Peyer's patch (tissue), 4 donors: Measurements from ENCODE around the gene AKAP13. TPM values are rescaled to one million over a fixed set of nuclear protein-coding genes. Genes with fewer than 3 reads are reported as not detected.

Experiments
- DNase-seq, 3 donors: peaks; one replicate each; pipeline ENCODE4 v3.0.0-alpha.2; 2017 to 2019
- H3K27ac ChIP-seq, 4 donors: fragments of 200-600 bp; sonication (generic); one replicate each; pipeline ENCODE4 v1.5.1; 2016 to 2019
- H3K27me3 ChIP-seq, 2 donors: fragments of 200-600 bp; sonication (generic); one replicate each; pipeline ENCODE4 v1.5.1; 2019
- H3K36me3 ChIP-seq, 3 donors: fragments of 200-600 bp; sonication (generic); one replicate each; pipeline ENCODE4 v1.5.1; 2016 to 2019
- H3K4me1 ChIP-seq, 4 donors: fragments of 200-600 bp; sonication (generic); one replicate each; pipeline ENCODE4 v1.5.1; 2016 to 2019
- H3K4me3 ChIP-seq, 4 donors: fragments of 200-600 bp; sonication (generic); 1 replicate in 3 of 4; 2 replicates in 1 of 4; pipeline ENCODE4 v1.5.1; 2016 to 2019; ENCODE audit warnings: mild to moderate bottlenecking in 1 of 4
- H3K9me3 ChIP-seq, 4 donors: fragments of 200-600 bp; sonication (generic); one replicate each; pipeline ENCODE4 v1.5.1; 2016 to 2019; ENCODE audit warnings: mild to moderate bottlenecking in 1 of 4
- CTCF ChIP-seq, 6 experiments: fragments of 450-650 bp in 4 of 6; fragments of 200-600 bp in 2 of 6; sonication (generic) in 1 of 6; IDR thresholded peaks; one replicate each; pipeline ENCODE4 v1.5.1; 2017 to 2019; ENCODE audit warnings: antibody characterized with exemption in 6 of 6, mild to moderate bottlenecking in 3 of 6, moderate library complexity in 1 of 6
- POLR2A ChIP-seq, 2 donors: fragments of 450-650 bp; IDR thresholded peaks; one replicate each; pipeline ENCODE4 v1.5.1; 2017; ENCODE audit warnings: antibody characterized with exemption in 2 of 2, mild to moderate bottlenecking in 2 of 2, moderate library complexity in 2 of 2
- total RNA-seq, 4 donors: library from RNA; depleted of rRNA; stranded (reverse); fragments of >200 nt; gene quantifications; one replicate each; pipeline ENCODE4 v1.1.0, GENCODE V29; 2016

The AKAP13 gene
- total RNA-seq, 4 donors from 2014 or later: 166 to 742 (median 242) TPM

GRCh38 chr15:85458764-85459163, 78.4 kb downstream of the AKAP13 start:
- no peak for TF ChIP-seq CTCF (IDR thresholded peaks at IDR 0.05)
- no peak for TF ChIP-seq POLR2A (IDR thresholded peaks at IDR 0.05)
- Histone ChIP-seq H3K4me1 (peaks cover 0 to 3% (median 0%) of the 10 kb centered on the region in 4 donors), H3K9me3 (no peaks in the 10 kb centered on the region), H3K36me3 (no peaks in the 10 kb centered on the region), H3K4me3 (no peak overlapping the region), H3K27me3 (no peaks in the 10 kb centered on the region), H3K27ac (no peak overlapping the region)
- no peak for DNase-seq

GRCh38 chr15:85462029-85462428, 81.6 kb downstream of the AKAP13 start:
- no peak overlapping the region for H3K4me3 ChIP-seq
- TF ChIP-seq POLR2A (IDR thresholded peaks at IDR 0.05): no peak
- no peak for TF ChIP-seq CTCF (IDR thresholded peaks at IDR 0.05)
- no peak for DNase-seq
- no peaks in the 10 kb centered on the region for H3K9me3 ChIP-seq
- H3K4me1 ChIP-seq: peaks cover 0 to 3% (median 0%) of the 10 kb centered on the region in 4 donors
- no peak overlapping the region for H3K27ac ChIP-seq
- H3K27me3 ChIP-seq: no peaks in the 10 kb centered on the region
- no peaks in the 10 kb centered on the region for H3K36me3 ChIP-seq

GRCh38 chr15:85463276-85463892, 83.0 kb downstream of the AKAP13 start:
- H3K9me3 ChIP-seq: no peaks in the 10 kb centered on the region
- H3K4me3 ChIP-seq: no peak overlapping the region
- H3K27ac ChIP-seq: no peak overlapping the region
- no peaks in the 10 kb centered on the region for H3K4me1 ChIP-seq
- no peak for DNase-seq
- no peaks in the 10 kb centered on the region for H3K27me3 ChIP-seq
- H3K36me3 ChIP-seq: no peaks in the 10 kb centered on the region
- TF ChIP-seq POLR2A (IDR thresholded peaks at IDR 0.05) (no peak), CTCF (IDR thresholded peaks at IDR 0.05) (no peak)

GRCh38 chr15:85463976-85464375, 83.6 kb downstream of the AKAP13 start:
- no peak for DNase-seq
- no peaks in the 10 kb centered on the region for H3K4me1 ChIP-seq
- H3K4me3 ChIP-seq: no peak overlapping the region
- TF ChIP-seq POLR2A (IDR thresholded peaks at IDR 0.05): no peak
- TF ChIP-seq CTCF (IDR thresholded peaks at IDR 0.05): no peak
- H3K27ac ChIP-seq: no peak overlapping the region
- H3K9me3 ChIP-seq: no peaks in the 10 kb centered on the region
- no peaks in the 10 kb centered on the region for H3K27me3 ChIP-seq
- H3K36me3 ChIP-seq: no peaks in the 10 kb centered on the region

- no peaks in the 10 kb centered on the region for H3K4me1 ChIP-seq
- no peaks in the 10 kb centered on the region for H3K36me3 ChIP-seq
- no peak for DNase-seq
- no peak overlapping the region for H3K4me3 ChIP-seq
- no peak overlapping the region for H3K27ac ChIP-seq
- no peaks in the 10 kb centered on the region for H3K27me3 ChIP-seq
- TF ChIP-seq CTCF (IDR thresholded peaks at IDR 0.05): no peak
- TF ChIP-seq POLR2A (IDR thresholded peaks at IDR 0.05): no peak
- no peaks in the 10 kb centered on the region for H3K9me3 ChIP-seq
Observed at GRCh38 chr15:85464471-85464870, 84.1 kb downstream of the AKAP13 start.
